ENCODE measurements around the gene SCAMP1. TPM values are rescaled to one million over a fixed set of nuclear protein-coding genes. Genes with fewer than 3 reads are reported as not detected.

The SCAMP1 gene
- total RNA-seq, 1 donor from 2014 or later = 23.9 TPM

DNA sequence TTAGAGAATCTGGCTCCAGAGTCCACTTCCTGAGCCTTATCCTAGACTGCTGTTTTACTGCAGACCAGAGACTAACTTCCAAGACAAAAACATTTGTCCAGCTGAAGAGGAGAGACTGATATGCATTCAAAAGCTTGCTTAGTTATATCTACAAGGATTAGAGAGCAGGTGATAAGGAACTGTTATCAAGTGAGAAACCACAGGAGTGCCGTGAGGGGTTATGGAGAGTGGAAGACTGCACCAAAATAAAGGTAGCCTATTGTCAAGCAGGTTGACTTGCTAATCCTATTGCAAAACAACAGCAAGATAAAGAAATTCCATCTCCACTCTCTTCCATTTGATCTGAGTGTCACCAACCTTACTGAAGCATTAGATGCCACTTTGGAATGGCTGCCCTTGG lies 139.1 kb downstream of the SCAMP1 start:
- DNase-seq (ENCODE audit: low read depth) = no peak
- TF ChIP-seq, protein P1, sequence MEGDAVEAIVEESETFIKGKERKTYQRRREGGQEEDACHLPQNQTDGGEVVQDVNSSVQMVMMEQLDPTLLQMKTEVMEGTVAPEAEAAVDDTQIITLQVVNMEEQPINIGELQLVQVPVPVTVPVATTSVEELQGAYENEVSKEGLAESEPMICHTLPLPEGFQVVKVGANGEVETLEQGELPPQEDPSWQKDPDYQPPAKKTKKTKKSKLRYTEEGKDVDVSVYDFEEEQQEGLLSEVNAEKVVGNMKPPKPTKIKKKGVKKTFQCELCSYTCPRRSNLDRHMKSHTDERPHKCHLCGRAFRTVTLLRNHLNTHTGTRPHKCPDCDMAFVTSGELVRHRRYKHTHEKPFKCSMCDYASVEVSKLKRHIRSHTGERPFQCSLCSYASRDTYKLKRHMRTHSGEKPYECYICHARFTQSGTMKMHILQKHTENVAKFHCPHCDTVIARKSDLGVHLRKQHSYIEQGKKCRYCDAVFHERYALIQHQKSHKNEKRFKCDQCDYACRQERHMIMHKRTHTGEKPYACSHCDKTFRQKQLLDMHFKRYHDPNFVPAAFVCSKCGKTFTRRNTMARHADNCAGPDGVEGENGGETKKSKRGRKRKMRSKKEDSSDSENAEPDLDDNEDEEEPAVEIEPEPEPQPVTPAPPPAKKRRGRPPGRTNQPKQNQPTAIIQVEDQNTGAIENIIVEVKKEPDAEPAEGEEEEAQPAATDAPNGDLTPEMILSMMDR (conservative IDR thresholded peaks at IDR 0.05; ENCODE audit: low read depth, low read length) = no peak
- H3K4me3 ChIP-seq (ENCODE audit: low read depth, low read length) = no peak overlapping the region

DNA sequence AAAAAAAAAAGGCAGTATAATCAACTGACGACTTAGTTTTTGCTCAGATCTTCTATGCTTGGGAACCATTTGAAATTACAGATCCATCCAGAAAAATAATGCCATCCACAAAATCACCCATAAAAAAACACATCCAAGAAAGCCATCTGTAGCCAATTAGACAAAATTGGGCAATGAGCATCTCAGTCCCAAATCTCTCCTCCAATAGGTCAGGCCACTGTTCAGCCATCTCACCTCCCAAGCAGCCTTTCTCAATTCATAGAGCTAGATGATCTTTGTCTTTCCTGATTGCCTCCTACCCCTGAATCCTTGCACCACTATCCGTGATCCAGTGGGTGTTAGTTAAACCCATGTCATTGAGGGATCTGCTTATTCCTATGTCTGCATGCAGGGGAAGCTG lies 139.6 kb downstream of the SCAMP1 start:
- no peak for DNase-seq (ENCODE audit: low read depth)
- no peak overlapping the region for H3K4me3 ChIP-seq (ENCODE audit: low read depth, low read length)
- TF ChIP-seq, protein P1 (conservative IDR thresholded peaks at IDR 0.05; ENCODE audit: low read depth, low read length) = no peak

DNA sequence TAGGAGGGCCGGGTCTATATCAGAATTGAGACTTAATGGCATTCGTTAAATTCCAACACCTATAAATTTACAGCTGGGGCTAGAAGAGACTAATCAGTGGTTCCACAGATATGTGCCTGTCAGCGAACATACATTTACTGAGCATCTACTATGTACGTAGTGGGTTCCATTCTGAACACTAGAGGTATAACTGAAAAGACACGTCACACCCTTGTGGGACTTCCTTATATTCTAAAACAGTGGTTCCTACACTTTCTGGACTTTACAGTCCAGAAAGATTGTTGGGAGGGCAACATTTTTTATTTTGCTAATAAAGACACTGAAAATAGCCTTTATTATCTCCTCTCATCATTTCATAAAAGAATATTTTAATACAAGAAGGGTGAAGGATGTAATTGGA lies 140.5 kb downstream of the SCAMP1 start:
- TF ChIP-seq, protein P1 (conservative IDR thresholded peaks at IDR 0.05; ENCODE audit: low read depth, low read length) = no peak
- DNase-seq (ENCODE audit: low read depth) = no peak
- H3K4me3 ChIP-seq (ENCODE audit: low read depth, low read length) = no peak overlapping the region

DNA sequence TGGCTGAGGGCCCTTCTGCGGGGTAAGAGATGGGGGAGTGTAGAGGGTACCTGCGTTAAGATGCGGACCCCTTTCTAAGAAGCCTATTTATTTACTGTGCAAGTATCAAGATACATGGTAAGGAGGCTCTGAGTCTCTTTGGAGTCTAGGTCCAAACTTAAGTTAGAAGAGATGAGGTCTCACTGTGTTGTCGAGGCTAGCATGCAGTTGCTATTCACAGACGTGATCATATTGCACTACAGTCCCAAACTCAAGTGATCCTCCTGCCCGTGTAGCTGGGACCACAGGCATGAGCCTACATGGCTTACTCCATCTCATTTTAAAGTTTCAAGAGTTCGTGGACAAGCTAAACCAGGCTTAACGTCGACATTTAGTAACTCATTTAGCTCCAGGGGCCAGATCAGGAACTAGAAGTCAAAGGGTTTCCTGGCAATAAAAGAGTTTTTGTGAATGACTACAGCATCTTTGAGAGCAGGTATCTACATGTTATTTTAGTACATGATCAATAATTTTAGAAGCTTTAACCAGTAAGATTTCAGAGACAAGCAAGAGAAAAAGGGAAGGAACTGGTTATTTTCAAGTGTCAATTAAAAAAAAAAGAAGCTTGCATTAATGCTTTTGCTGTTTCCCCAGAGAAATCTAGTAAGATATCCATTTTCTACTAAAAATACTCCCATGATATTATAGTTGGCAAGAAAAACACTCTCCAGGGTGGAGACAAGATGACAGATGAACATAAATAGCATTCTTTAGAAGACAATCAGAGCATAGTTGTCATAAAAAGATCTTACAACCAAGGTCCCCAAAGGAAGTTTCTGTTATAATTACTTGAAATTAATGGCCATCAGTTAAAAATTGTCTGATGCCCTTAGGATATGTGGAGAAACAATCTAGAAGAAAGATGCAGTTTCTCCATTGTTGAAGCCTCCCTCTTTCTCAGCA lies 141.3 kb downstream of the SCAMP1 start:
- DNase-seq (ENCODE audit: low read depth) = no peak
- TF ChIP-seq, protein P1 (conservative IDR thresholded peaks at IDR 0.05; ENCODE audit: low read depth, low read length) = no peak
- no peak overlapping the region for H3K4me3 ChIP-seq (ENCODE audit: low read depth, low read length)

DNA sequence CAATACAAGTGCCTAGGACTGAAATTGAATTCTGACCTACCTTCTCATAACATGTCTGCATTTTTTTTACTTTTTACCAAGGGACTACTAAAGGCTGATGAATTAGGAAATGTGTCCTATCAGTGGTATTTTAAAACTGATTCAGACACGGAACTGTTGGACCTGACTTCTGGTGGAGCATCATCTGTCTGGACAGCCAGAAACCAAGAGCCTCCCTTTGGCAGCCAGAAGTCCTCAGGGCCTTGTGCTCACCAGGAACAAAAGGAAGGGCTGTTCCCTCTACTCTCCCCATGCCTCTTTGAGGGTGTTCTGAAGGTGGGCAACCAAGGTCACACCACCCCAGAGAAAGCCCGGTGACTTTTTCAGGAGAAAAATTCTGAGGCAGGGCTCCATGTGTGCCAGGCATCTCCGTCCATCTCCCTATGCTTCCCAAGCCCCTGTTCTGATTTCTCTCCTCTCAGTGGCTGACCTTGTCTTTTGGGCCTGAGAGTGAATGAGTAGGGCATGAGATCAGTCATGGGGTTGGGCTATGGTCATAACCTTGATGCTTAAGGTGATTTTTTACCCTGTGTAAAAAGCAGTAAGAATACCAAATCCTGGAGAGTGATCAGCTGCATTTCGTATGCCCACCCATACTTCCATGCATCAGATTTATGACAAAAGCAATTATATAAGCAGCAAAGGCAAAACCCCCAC lies 143.7 kb downstream of the SCAMP1 start:
- no peak overlapping the region for H3K4me3 ChIP-seq (ENCODE audit: low read depth, low read length)
- TF ChIP-seq, protein P1 (conservative IDR thresholded peaks at IDR 0.05; ENCODE audit: low read depth, low read length) = no peak
- no peak for DNase-seq (ENCODE audit: low read depth)

DNA sequence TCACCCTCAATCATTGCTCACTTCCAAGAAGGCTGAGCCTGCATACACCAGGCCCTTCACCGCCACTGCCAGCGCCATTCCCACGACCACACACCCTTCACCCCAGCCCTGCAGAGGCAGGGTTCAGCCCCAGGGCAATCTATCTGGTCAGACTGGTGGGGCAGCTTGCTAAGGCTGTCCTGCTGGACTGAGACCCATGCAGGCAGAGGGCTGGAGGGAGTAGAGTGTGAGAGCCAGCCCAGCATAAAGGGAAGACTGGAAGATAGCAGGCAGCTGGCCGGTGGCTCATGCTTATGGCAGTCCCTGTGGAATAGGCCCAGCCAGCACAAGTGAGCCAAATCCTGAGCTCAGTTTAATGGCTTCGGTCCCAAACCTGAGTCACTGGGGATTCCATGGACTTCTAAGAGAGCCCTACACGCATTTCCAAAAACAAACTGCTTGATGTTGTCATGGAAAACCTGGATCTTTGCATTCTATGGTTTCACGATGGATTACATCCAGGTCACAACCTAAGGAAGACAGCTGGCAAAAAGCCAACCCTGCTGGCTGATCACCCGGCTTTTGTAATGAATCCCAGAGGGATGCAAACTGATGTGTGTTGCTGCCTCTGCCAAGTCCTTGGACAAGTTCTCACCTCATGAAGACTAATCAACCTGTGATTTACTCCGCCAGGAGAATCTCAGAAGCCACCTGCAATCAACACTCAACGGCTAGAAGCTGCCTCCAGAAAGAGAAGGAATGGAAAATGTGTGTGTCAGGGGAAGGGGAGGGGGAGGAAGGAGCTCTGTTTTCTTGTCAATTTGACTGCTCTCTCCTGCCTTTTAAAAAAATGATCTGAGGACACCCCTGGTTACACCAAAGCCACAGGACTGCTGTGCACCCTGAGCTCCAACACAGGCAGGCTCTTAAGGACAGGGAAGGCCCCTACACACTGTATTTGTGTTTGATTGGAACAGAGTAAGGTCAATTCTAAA lies 144.6 kb downstream of the SCAMP1 start:
- DNase-seq (ENCODE audit: low read depth) = peak; percentile 80
- TF ChIP-seq, protein P1 (conservative IDR thresholded peaks at IDR 0.05; ENCODE audit: low read depth, low read length) = no peak
- no peak overlapping the region for H3K4me3 ChIP-seq (ENCODE audit: low read depth, low read length)
